BLaER1 (cell line): Measurements from ENCODE around the gene SLC25A33.
A peak's percentile ranks its signal among the peaks of the same experiment; 100 is the strongest.

ENCODE experiments used
- H3K27ac ChIP-seq: shearing (Covaris generic); formaldehyde crosslinking; 2 replicates; pipeline ENCODE4 v1.8.1; 2022
- H3K27me3 ChIP-seq: shearing (Covaris generic); formaldehyde crosslinking; 2 replicates; pipeline ENCODE4 v1.8.1; 2022
- H3K36me3 ChIP-seq: shearing (Covaris generic); formaldehyde crosslinking; 2 replicates; pipeline ENCODE4 v1.8.1; 2022
- H3K4me1 ChIP-seq: shearing (Covaris generic); formaldehyde crosslinking; 2 replicates; pipeline ENCODE4 v1.8.1; 2022
- H3K4me2 ChIP-seq: shearing (Covaris generic); formaldehyde crosslinking; 2 replicates; pipeline ENCODE4 v1.8.1; 2022
- H3K4me3 ChIP-seq: shearing (Covaris generic); formaldehyde crosslinking; 2 replicates; pipeline ENCODE4 v1.8.1; 2022
- H3K9ac ChIP-seq: shearing (Covaris generic); formaldehyde crosslinking; 2 replicates; pipeline ENCODE4 v1.8.1; 2022
- H3K9me3 ChIP-seq: shearing (Covaris generic); formaldehyde crosslinking; 2 replicates; pipeline ENCODE4 v1.8.1; 2022
- H4K20me1 ChIP-seq: shearing (Covaris generic); formaldehyde crosslinking; 2 replicates; pipeline ENCODE4 v1.8.1; 2022
- Cebpa-rat ChIP-seq: shearing (Covaris generic); IDR thresholded peaks from 2 replicates; pipeline ENCODE4 v1.8.1; 2022

SLC25A33 gene, protein sequence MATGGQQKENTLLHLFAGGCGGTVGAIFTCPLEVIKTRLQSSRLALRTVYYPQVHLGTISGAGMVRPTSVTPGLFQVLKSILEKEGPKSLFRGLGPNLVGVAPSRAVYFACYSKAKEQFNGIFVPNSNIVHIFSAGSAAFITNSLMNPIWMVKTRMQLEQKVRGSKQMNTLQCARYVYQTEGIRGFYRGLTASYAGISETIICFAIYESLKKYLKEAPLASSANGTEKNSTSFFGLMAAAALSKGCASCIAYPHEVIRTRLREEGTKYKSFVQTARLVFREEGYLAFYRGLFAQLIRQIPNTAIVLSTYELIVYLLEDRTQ

DNA sequence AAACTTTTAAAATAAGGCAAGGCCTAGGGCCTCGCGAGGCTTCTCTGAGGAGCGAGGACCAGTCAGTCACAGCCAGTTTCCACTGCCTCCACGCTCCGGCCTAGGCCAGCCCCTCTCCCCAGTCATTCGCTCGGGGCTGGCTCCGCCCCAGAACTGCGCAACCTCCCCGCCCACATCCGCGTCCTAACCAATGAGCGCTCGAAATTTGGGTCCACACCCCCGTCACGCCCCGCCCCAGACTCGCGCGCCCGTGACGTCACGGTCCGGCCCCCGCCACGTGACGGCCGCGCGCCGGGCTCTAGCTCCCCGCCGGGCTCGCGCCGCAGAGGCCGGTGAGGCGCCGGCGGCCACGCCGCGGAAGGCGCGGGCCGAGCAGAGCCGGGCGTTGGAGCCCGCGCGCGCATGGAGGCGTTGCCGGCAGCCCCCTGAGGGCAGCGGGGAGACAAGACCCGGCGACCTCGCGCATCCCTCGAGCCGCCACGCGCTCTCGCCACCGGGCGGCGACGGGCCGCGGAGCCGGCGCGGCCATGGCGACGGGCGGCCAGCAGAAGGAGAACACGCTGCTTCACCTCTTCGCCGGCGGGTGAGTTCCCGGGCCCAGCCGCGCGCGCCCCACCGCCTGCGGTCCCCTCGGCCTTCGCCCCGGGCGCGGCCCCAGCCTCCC, at the start of gene SLC25A33:
Gene SLC25A33 (plus strand): TSS at position 301 of the 664 bp plus-strand sequence. CDS start 227 bp downstream, at position 528.
- H3K4me3 ChIP-seq, result peak within 1 kb of the TSS; percentile 94
- 0 out of 2 replicates have a peak, but pooled peaks have one; percentile 26 for TF ChIP-seq Cebpa-rat
- H3K4me1 ChIP-seq, result peaks cover 44% of the 10 kb centered on the region
- H4K20me1 ChIP-seq, result peaks cover 48% of the 10 kb centered on the region
- peak within 1 kb of the TSS; percentile 93 for H3K27ac ChIP-seq
- H3K36me3 ChIP-seq, result no peaks in the 10 kb centered on the region; the same call in 1 of the 2 replicates
- peak within 1 kb of the TSS; percentile 95 for H3K4me2 ChIP-seq
- peak within 1 kb of the TSS; percentile 90 for H3K9ac ChIP-seq
- H3K27me3 ChIP-seq, result no peaks in the 10 kb centered on the region
- no peaks in the 10 kb centered on the region for H3K9me3 ChIP-seq

DNA sequence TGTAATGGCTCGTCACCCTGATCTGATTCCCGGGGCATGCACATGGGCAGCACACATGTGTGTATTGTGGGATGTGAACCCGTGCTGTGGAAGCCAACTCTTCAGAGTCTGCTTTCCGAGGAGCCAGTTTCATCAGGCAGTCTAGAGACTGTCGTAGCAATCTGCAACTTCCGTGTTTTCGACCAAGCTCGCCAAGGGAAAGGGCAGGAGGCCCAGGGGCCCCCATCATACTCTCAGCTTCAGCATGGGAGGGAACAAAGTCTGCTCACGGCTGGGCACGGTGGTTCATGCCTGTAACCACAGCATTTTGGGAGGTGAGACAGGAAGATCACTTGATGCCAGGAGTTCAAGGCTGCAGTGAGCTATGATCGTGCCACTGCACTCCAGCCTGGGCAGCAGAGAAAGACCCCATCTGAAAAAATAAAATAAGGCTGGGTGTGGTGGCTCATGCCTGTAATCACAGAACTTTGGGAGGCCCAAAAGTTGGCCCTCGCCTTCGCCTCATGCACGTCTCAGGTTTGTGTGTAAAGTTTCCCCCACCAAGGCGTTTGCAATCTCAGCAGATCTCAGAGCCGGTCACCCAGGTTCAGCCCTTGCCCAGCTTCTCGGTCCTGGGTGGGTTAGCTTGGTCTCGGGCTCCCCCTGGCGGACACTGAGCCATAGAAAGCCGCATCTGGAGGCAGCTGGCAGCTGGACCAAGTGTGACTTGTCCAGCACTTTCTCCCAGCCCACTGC, 48.5 kb upstream of the SLC25A33 start:
- H3K4me1 ChIP-seq, result peaks cover 21% of the 10 kb centered on the region
- peak overlapping the region; percentile 55 for H3K4me2 ChIP-seq
- H3K9ac ChIP-seq, result no peak overlapping the region
- H3K27ac ChIP-seq, result no peak overlapping the region
- H3K27me3 ChIP-seq, result no peaks in the 10 kb centered on the region
- no peak overlapping the region for H3K4me3 ChIP-seq
- H3K36me3 ChIP-seq, result no peaks in the 10 kb centered on the region
- no peak for TF ChIP-seq Cebpa-rat
- no peaks in the 10 kb centered on the region for H4K20me1 ChIP-seq
- H3K9me3 ChIP-seq, result no peaks in the 10 kb centered on the region

DNA sequence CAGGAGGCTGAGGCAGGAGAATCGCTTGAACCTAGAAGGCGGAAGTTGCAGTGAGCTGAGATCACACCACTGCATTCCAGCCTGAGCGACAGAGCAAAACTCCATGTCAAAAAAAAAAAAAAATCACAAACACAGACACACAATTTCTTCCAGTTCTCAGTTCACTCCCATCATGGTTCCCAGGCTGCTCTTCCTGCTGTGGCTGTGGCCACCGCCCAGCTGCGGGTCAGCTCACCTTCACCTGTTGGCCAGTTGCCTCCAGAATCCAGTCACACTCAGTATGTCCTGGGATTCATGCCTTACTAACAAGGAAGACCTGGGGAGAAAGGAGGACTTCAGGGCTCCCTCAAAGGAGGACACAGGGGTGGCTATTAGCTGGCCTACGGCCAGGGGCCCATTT, 45.9 kb upstream of the SLC25A33 start:
- H3K4me3 ChIP-seq, result no peak overlapping the region
- no peaks in the 10 kb centered on the region for H4K20me1 ChIP-seq
- H3K9ac ChIP-seq, result no peak overlapping the region
- no peaks in the 10 kb centered on the region for H3K36me3 ChIP-seq
- TF ChIP-seq Cebpa-rat, result no peak
- H3K9me3 ChIP-seq, result no peaks in the 10 kb centered on the region
- H3K4me2 ChIP-seq, result no peak overlapping the region
- H3K27ac ChIP-seq, result no peak overlapping the region
- peaks cover 22% of the 10 kb centered on the region for H3K4me1 ChIP-seq
- H3K27me3 ChIP-seq, result no peaks in the 10 kb centered on the region

DNA sequence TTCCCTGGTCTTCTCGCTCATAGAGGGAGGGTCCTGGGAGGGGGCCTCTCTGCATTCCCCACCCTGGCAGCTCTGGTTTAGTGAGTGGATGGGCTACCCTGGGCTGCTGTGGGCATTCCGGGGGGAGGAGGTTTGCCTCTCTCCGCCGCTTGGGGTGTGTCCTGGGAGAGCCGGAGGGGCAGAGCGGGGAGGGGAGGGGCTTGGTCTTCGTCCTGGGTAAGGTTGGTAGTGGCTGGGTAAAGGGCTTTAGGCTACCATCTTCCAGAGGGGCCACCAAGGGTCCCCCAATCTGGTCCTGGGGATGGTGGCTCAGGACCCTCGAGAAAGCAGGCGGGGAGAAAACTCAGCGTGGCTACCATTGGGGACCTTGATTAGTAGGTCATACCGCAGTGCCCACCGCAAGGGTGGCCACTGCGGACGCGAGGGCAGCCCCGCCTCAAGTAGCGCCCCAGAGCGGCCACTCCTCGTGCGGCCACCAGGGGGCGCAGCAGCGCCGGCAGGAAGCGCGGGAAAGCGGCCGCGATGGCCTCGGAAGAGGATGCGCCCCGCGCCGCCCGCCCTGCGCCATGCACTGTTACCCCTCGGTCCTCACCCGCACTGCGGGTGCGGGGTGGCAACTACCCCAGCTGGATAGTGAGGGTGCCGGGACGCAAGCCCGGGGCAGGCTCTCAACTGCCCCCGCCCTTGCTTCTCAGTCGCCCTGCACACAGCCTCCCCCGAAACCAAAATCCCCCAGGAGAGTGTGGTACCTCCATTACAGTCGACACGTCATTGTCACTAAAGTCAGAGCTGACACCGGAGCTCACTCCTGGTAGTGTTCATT, 44.1 kb upstream of the SLC25A33 start:
- Histone ChIP-seq H4K20me1 (no peaks in the 10 kb centered on the region), H3K4me1 (peaks cover 22% of the 10 kb centered on the region), H3K4me2 (peak overlapping the region; percentile 84), H3K9me3 (peaks cover 13% of the 10 kb centered on the region), H3K4me3 (peak overlapping the region; percentile 65), H3K9ac (peak overlapping the region; percentile 54; the same call in 1 of the 2 replicates), H3K36me3 (no peaks in the 10 kb centered on the region), H3K27me3 (no peaks in the 10 kb centered on the region), H3K27ac (peak overlapping the region; percentile 58; the same call in 1 of the 2 replicates)
- no peak for TF ChIP-seq Cebpa-rat

DNA sequence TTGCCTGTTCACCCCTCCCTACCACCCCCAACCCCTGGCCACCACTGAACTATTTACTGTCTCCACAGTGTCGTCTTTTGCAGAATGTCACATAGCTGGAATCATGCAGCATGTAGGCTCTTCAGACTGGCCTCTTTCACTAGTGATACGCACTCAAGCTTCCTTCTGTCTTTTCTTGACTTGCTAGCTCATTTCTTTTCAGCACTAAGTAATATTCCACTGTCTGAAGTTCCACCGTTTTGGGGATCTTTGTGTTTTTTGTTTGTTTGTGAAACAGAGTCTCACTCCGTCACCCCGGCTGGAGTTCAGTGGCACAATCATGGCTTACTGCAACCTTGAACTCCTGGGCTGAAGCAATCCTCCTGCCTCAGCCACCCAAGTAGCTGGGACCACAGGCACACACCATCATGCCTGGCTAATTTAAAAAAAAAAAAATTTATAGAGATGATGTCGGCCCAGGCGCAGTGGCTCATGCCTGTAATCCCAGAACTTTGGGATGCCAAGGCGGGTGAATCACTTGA, 43.4 kb upstream of the SLC25A33 start:
- no peak overlapping the region for H3K9ac ChIP-seq
- H3K36me3 ChIP-seq, result no peaks in the 10 kb centered on the region

DNA sequence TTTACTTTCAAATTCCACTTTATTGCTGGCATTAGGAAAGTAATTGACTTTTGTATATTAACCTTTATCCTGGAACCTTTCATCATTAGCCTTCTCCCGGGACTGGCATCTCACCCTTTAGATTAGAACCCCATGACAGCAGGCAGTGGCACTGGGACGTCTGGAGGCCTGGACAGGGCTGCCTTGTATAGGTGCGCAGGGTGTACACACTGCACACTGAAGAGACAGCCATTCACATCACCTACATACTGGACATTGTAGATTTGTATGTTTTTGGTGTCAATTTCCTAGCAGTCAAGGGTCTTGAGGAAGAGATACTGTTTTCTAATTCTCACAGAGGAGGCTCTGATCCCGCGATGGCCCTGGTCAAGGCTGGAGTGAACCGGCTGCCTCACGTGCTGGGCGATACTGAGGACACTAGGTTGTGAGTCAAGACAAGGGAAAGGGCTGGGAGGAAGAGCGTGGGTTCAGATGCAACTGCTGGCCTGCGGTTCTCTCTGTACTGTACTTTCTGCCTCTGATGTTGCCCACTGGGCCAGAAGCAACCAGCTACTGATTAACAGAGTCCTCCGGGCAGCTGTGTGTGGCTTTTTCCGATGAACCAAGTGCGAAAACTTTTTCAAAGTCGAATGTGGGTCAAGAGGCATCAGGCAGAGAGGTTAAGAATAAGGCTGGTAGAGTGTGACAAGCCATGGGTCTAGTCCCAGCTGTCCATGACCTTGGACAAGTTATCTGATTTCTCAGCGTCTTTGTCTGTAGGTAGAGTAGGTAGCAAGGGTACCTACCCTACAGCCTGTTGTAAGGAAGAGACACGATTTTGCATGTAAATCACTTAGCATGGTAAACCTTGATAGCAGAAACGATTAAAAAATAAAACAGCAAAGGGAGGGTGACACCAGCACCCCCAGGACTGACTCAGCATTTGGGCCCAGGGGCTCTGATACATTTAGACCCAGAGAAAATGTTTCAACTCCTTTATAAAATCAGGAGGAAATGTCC, 38.2 kb upstream of the SLC25A33 start:
- H3K4me2 ChIP-seq, result peak overlapping the region; percentile 68
- peaks cover 14% of the 10 kb centered on the region for H3K9me3 ChIP-seq
- no peaks in the 10 kb centered on the region for H3K27me3 ChIP-seq
- no peak for TF ChIP-seq Cebpa-rat
- peak overlapping the region; percentile 66 for H3K27ac ChIP-seq
- H3K9ac ChIP-seq, result peak overlapping the region; percentile 18; the same call in 1 of the 2 replicates
- no peak overlapping the region for H3K4me3 ChIP-seq
- H3K36me3 ChIP-seq, result no peaks in the 10 kb centered on the region
- H4K20me1 ChIP-seq, result no peaks in the 10 kb centered on the region
- peaks cover 24% of the 10 kb centered on the region for H3K4me1 ChIP-seq

More for the DNA sequence above, 43.4 kb upstream of the SLC25A33 start:
- Histone ChIP-seq H3K9me3 (peaks cover 14% of the 10 kb centered on the region), H3K4me1 (peaks cover 22% of the 10 kb centered on the region), H3K4me3 (no peak overlapping the region), H3K4me2 (peak overlapping the region; percentile 84), H3K27me3 (no peaks in the 10 kb centered on the region), H3K27ac (no peak overlapping the region), H4K20me1 (no peaks in the 10 kb centered on the region)
- TF ChIP-seq Cebpa-rat, result no peak

DNA sequence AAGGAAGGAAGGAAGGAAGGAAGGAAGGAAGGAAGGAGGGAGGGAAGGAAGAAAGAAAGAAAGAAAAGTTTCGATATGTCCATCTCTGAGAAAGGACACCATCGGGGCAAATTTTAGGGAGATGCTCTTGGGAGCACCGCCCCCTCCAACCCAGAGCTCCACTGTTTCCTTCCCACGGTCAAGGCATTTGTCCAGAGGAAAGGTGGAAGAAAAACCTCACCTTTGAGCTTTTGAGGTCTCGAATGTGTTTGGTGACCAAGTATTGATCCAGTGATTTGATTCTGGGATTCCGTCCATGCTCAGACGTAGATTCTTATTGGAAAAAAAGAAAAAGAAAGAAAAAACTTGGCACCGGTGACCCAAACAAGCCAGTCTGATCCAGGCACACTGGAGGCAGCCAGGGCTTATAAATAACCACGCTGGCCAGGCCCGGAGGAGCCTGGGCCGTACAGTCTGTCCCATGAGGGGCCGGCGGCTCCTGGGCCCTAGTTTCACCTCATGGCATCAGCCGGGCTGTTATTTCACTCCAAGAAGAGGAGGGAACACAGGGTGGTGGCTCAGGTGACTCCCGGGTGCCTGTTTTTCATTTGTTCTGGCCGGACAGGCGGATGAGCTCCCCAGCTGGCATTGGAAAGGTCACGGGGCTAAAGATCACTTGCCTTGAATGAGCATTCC, 36.1 kb upstream of the SLC25A33 start:
- no peak overlapping the region for H3K4me3 ChIP-seq
- no peak for TF ChIP-seq Cebpa-rat
- H3K4me2 ChIP-seq, result no peak overlapping the region
- peaks cover 14% of the 10 kb centered on the region for H3K9me3 ChIP-seq
- H3K27me3 ChIP-seq, result no peaks in the 10 kb centered on the region
- H3K36me3 ChIP-seq, result no peaks in the 10 kb centered on the region
- H3K9ac ChIP-seq, result no peak overlapping the region
- H3K4me1 ChIP-seq, result peaks cover 24% of the 10 kb centered on the region
- no peak overlapping the region for H3K27ac ChIP-seq
- no peaks in the 10 kb centered on the region for H4K20me1 ChIP-seq

DNA sequence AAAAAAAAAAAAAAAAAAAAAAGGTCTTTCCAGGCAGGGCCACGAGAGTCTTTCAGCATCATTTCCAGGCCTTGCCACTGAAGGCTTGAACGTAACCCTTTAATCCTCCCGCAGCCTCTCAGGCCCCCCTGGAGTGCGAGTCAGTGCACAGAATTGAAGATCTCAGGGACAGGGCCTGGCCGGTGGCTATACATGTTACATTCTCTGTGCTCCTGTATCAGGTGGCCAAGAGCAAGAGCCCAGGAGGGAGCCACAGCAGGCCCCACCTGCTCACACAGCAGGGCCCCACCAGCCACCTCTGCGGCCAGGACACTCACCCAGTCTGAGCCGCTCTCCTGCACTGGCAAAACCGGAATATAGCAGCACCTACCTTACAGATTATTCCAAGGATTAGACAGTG, 34.1 kb upstream of the SLC25A33 start:
- Histone ChIP-seq H3K9ac (no peak overlapping the region), H3K36me3 (no peaks in the 10 kb centered on the region), H3K4me1 (peaks cover 24% of the 10 kb centered on the region), H3K27ac (no peak overlapping the region), H3K4me3 (no peak overlapping the region), H3K4me2 (no peak overlapping the region), H3K9me3 (peaks cover 2% of the 10 kb centered on the region; the same call in 1 of the 2 replicates), H4K20me1 (no peaks in the 10 kb centered on the region), H3K27me3 (no peaks in the 10 kb centered on the region)
- no peak for TF ChIP-seq Cebpa-rat
